Ascending aorta (tissue), 2 donors: ENCODE data around the gene ZAP70. TPM values are rescaled to one million over a fixed set of nuclear protein-coding genes. Genes with fewer than 3 reads are reported as not detected.
A peak's percentile ranks its signal among the peaks of the same experiment; 100 is the strongest.

Experiments
- DNase-seq, 2 donors: peaks; one replicate each; pipeline ENCODE4 v3.0.0-alpha.2; 2019; ENCODE audit warnings: low spot score in 2 of 2
- H3K27ac ChIP-seq, 2 donors: fragments of 200-600 bp; sonication (generic); one replicate each; pipeline ENCODE4 v1.5.1; 2016 to 2017; ENCODE audit warnings: mild to moderate bottlenecking in 1 of 2
- H3K27me3 ChIP-seq: fragments of 200-600 bp; sonication (generic); one replicate; pipeline ENCODE4 v1.5.1; 2017
- H3K36me3 ChIP-seq, 2 donors: fragments of 200-600 bp; sonication (generic); one replicate each; pipeline ENCODE4 v1.5.1; 2016
- H3K4me1 ChIP-seq, 2 donors: fragments of 200-600 bp; sonication (generic); one replicate each; pipeline ENCODE4 v1.5.1; 2016 to 2017; ENCODE audit warnings: mild to moderate bottlenecking in 1 of 2
- H3K4me3 ChIP-seq, 2 donors: fragments of 200-600 bp; sonication (generic); one replicate each; pipeline ENCODE4 v1.5.1; 2016 to 2017; ENCODE audit warnings: mild to moderate bottlenecking in 1 of 2
- H3K9me3 ChIP-seq, 2 donors: fragments of 200-600 bp; sonication (generic); one replicate each; pipeline ENCODE4 v1.5.1; 2016
- intact Hi-C: fragments of 100-400 bp; cut with DNase I; formaldehyde crosslinking; loops from one replicate; pipeline ENCODE4 v1.15.1; 2023
- total RNA-seq: library from RNA; depleted of rRNA; stranded (reverse); fragments of >200 nt; gene quantifications from one replicate; pipeline ENCODE4 v1.1.0, GENCODE V29; 2016
- TF ChIP-seq, protein P1 (sequence below), 3 experiments: fragments of 200-600 bp in 2 of 3; fragments of 450-650 bp in 1 of 3; sonication (generic) in 2 of 3; IDR thresholded peaks; one replicate each; pipeline ENCODE4 v1.5.1; 2016 to 2019; ENCODE audit warnings: antibody characterized with exemption in 3 of 3, mild to moderate bottlenecking in 1 of 3, moderate library complexity in 1 of 3

The ZAP70 gene
- total RNA-seq, 1 donor from 2014 or later = 2.7 TPM

- H3K36me3 ChIP-seq = no peaks in the 10 kb centered on the region
- H3K27ac ChIP-seq = no peak overlapping the region
- intact Hi-C loops = loop anchor here (5.0 to 10.0 kb wide), 2 partner anchors 53 to 685 kb away; partner anchors contain the start of gene COX5B
- H3K4me1 ChIP-seq = peaks cover 0 to 2% of the 10 kb centered on the region in 2 donors
- H3K27me3 ChIP-seq = no peaks in the 10 kb centered on the region
- TF ChIP-seq, protein P1, sequence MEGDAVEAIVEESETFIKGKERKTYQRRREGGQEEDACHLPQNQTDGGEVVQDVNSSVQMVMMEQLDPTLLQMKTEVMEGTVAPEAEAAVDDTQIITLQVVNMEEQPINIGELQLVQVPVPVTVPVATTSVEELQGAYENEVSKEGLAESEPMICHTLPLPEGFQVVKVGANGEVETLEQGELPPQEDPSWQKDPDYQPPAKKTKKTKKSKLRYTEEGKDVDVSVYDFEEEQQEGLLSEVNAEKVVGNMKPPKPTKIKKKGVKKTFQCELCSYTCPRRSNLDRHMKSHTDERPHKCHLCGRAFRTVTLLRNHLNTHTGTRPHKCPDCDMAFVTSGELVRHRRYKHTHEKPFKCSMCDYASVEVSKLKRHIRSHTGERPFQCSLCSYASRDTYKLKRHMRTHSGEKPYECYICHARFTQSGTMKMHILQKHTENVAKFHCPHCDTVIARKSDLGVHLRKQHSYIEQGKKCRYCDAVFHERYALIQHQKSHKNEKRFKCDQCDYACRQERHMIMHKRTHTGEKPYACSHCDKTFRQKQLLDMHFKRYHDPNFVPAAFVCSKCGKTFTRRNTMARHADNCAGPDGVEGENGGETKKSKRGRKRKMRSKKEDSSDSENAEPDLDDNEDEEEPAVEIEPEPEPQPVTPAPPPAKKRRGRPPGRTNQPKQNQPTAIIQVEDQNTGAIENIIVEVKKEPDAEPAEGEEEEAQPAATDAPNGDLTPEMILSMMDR (IDR thresholded peaks at IDR 0.05) = peak; percentile 20 to 47 (median 42)
- no peak overlapping the region for H3K4me3 ChIP-seq
- H3K9me3 ChIP-seq = no peaks in the 10 kb centered on the region
- no peak for DNase-seq
Observed at GRCh38 chr2:97699765-97700444, 13.5 kb upstream of the ZAP70 start.

DNA sequence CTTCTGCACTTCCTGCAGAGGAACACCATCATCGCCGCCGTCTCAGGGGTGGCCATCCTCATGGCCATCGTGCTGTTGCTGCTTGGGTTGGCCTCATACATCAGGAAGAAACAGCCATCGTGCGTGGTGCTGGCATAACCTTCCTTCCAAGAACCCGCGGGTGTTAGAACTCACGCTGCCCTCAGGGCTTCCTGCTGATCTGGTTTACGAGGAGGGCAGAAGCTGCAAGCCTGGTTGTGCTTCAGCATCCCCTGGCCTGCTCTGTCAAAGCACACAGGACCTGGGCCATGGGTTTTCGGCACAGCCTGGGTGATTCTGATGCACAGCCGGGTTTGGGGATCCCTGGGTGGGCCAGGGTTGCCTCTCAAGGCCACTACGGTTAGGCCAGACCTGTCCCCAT lies 12.2 kb upstream of the ZAP70 start:
- Histone ChIP-seq H3K27me3 (no peaks in the 10 kb centered on the region), H3K4me1 (peaks cover 0 to 2% of the 10 kb centered on the region in 2 donors), H3K36me3 (no peaks in the 10 kb centered on the region), H3K4me3 (no peak overlapping the region), H3K27ac (no peak overlapping the region), H3K9me3 (no peaks in the 10 kb centered on the region)
- no peak for DNase-seq
- TF ChIP-seq, protein P1 (IDR thresholded peaks at IDR 0.05) = no peak
- intact Hi-C loops = no loop called here

DNA sequence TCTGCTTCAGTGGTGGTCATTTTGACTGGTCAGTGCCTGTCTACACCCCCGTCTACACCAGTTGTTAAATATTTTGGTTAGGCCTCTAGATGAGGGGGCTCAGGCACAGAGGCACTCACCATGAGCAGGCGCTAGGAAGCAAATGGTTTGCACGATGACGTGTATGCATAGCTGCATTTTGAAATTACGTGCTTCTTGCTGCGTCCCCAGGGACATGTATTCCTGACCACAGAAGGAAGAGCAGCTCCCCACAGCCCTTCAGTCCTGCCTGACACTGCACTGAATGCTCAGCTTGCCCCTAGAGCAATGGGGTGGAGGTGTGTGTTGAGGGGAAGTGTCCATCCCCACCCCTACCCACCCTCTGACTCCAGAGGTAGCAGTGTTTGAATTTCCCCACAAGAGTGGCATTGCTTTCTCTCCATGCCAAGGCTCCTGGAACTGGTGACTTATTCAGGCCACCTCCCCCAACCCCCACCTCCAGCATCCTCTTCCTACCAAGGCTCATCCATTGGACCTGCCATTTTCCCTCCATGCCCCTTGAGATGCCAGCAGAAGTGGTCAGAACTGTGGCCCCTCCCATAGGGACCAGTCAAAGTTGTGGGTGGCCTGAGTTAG lies 11.4 kb upstream of the ZAP70 start:
- TF ChIP-seq, protein P1 (IDR thresholded peaks at IDR 0.05) = no peak
- no peak for DNase-seq
- peaks cover 0 to under 1% of the 10 kb centered on the region in 2 donors for H3K4me1 ChIP-seq
- H3K4me3 ChIP-seq = no peak overlapping the region
- H3K27me3 ChIP-seq = no peaks in the 10 kb centered on the region
- H3K36me3 ChIP-seq = no peaks in the 10 kb centered on the region
- H3K9me3 ChIP-seq = no peaks in the 10 kb centered on the region
- H3K27ac ChIP-seq = no peak overlapping the region
- intact Hi-C loops = no loop called here

GRCh38 chr2:97702731-97703470 lies 10.5 kb upstream of the ZAP70 start:
- no peaks in the 10 kb centered on the region for H3K4me1 ChIP-seq
- no peak for DNase-seq
- no peaks in the 10 kb centered on the region for H3K9me3 ChIP-seq
- H3K27ac ChIP-seq = no peak overlapping the region
- H3K4me3 ChIP-seq = no peak overlapping the region
- no peaks in the 10 kb centered on the region for H3K36me3 ChIP-seq
- TF ChIP-seq, protein P1 (IDR thresholded peaks at IDR 0.05) = no peak
- intact Hi-C loops = no loop called here
- no peaks in the 10 kb centered on the region for H3K27me3 ChIP-seq

GRCh38 chr2:97703741-97704140 lies 9.6 kb upstream of the ZAP70 start:
- H3K4me1 ChIP-seq = no peaks in the 10 kb centered on the region
- H3K36me3 ChIP-seq = no peaks in the 10 kb centered on the region
- intact Hi-C loops = no loop called here
- no peak overlapping the region for H3K4me3 ChIP-seq
- DNase-seq = no peak
- H3K27ac ChIP-seq = no peak overlapping the region
- TF ChIP-seq, protein P1 (IDR thresholded peaks at IDR 0.05) = no peak
- H3K27me3 ChIP-seq = no peaks in the 10 kb centered on the region
- H3K9me3 ChIP-seq = no peaks in the 10 kb centered on the region
